HG02623 (cell line): ENCODE measurements around the gene ZNF610.
A peak's percentile ranks its signal among the peaks of the same experiment; 100 is the strongest.
"Not testable (repeated sequence)": the region's sequence is repeated elsewhere in the genome, so short reads cannot be mapped to it uniquely, and the experiment has no call there.

ENCODE experiments used
- ATAC-seq: cut with Tn5 transposase; IDR thresholded peaks from one replicate; pipeline ENCODE4 v1.9.1; 2021; ENCODE audit warnings: moderate library complexity; ENCODE audit not compliant: unreplicated experiment

ZNF610 gene

DNA sequence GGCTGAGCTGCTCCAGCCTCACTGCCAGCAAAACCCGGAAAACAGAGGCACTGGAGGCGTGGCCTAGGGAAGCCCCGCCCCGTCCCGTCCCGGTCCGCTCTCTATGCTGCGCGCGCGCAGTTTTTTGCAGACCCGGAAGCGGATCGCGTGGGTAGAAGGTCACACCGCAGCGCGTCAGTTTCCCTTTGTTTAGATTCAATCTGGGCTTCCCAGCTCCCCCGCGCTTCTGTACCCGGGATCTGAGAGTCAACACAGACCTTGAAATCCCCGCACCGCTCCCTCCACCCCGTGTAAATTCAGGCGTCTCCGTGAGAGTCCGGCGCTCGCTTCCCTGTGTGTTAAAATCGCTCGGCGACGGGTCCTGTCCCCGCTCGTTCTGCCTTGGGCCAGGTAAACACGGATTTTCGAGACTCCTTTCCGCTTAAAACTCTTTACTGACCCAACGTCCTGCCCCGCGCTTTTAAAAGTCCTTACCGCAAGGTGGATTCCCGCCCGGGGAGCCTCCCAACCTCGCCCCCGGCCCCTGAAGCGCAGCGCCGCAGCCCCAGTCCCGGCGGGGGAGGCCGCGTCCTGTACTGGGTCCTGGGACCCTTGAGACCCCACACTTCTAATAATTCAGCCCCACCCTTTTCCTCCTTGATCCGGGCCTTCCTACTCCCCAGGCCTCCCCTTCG is at the start of gene ZNF610:
Gene ZNF610, plus strand, starts transcription at position 127 of the 674 bp plus-strand sequence. CDS start 12,930 bp downstream, outside the sequence.
- ATAC-seq, result peak; percentile 48

GRCh38 chr19:52286256-52286655 is 49.8 kb upstream of the ZNF610 start:
- no peak for ATAC-seq

DNA sequence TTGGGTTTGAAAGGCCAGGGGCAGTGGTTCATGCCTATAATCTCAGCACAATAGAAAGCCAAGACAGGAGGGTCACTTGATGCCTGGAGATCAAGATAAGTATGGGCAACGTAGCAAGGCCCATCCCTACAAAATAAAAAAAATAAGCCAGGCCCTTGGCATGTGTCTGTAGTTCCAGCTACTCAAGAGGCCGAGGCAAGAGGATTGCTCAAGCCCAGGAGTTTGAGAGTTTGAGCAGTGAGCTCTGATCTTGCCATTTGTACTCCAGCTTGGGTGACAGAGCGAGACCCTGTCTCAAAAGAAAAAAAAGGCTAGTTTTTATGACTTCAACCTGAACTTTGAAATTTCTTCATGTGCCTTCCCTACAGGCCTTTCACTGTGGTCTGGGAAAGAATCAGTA is 44.3 kb upstream of the ZNF610 start:
- ATAC-seq, result no peak

DNA sequence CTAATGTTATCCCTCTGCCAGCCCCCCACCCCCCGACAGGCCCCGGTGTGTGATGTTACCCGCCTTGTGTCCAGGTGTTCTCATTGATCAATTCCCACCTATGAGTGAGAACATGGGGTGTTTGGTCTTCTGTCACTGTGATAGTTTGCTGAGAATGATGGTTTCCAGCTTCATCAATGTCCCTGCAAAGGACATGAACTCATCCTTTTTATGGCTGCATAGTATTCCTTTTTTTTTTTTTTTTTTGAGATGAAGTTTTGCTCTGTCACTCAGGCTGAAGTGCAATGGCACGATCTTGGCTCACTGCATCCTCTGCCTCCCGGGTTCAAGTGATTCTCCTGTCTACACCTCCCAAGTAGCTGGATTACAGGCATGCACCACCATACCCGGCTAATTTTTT is 43.1 kb upstream of the ZNF610 start:
- ATAC-seq, result not testable (repeated sequence)

DNA sequence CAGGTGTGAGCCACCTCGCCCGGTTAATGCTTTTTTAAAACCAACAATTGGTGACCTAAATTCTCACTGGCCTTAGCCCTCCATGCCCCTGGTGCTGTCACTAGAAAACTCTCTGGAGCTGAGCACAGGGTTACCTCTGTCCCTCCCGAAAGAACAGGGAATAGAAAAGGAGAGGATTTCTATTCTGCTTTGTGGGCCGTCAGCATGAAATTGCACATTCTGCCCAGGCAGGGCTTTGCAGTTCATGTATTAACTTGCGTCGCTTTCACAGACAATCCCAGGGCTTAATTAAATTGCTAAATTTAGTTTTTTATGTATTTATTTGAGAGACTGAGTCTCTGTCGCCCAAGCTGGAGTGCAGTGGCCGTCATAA is 39.7 kb upstream of the ZNF610 start:
- ATAC-seq, result no peak

DNA sequence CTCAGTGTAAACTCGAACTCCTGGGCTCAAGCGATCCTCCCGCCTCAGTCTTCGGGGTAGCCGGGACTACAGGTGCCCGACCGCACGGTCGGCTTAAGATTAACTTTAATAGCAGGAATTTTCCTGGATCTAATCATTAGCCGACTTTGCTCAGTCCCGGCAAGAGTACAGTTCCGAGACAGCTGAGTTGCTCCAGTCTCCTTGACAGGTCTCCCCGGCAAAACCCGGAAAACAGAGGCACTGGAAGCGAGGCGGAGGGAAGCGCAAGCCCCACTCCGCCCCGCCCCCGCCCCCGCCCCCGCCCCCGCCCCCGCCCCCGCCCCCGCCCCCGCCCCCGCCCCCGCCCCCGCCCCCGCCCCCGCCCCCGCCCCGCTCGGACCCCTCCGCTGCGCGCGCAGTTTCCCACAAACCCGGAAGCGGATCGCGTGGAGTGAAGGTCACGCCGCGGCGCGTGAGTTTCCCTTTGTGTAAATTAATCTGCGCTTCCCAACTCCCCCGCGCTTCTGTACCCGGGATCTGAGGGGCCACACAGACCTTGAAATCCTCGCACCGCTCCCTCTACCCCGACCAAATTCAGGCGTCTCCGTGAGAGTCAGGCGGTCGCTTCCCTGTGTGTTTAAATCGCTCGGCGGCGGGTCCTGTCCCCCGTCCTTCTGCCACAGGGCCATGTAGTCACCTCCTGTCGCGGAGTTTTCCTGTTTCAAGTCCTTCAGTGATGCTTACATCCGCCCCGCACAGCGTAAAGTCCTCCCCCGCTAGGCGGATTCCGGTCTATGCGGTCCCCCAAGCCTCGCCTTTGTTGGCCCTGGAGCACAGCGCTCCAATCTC is 39.1 kb upstream of the ZNF610 start, which contains the start of gene ZNF480:
Gene ZNF480, plus strand, starts transcription at position 397 of the 828 bp plus-strand sequence. CDS start 3,244 bp downstream, outside the sequence.
- ATAC-seq, result peak; percentile 44

DNA sequence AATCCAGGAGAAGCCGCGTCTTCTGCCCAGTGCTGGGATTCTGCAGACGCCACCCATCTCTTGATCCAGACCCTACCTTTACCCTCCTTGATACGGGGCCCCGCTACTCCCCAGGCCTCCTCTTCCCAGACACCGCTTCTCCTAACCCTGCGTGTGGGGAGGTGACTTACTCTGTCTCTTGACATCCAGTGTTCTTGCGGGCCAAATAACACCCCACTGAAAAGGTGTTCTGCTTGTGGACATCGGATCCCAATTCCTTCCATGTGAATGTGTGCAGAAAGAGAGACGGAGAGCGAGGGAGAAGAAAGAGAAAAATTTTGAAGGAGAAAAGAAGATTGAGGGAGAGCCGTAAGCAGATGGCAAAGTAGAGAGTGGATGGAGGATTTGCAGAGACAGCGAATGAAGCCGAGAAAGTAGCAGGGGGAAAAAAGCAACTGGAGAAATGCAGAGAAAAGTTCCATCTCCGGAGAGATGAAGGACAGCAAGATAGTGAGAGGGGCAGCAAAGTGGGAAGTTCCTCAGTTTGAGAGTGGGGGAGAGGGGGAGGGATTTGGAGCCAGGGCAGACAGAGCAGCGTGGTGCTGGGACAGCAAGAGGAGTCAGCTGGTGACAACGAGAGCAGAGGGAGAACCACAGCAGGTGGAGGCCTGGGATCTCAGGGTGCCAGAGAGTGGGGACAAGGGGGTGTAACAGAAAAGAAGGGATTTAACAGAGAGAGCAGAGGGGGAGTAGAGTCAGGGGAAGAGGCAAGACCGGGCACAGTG is 38.3 kb upstream of the ZNF610 start:
- peak; percentile 20 for ATAC-seq

GRCh38 chr19:52307275-52307674 is 28.8 kb upstream of the ZNF610 start:
- no peak for ATAC-seq

- no peak for ATAC-seq
These were observed 13.6 kb upstream of the ZNF610 start for GRCh38 chr19:52322429-52322828.

- no peak for ATAC-seq
These were observed 4.3 kb upstream of the ZNF610 start for GRCh38 chr19:52331757-52332156.

DNA sequence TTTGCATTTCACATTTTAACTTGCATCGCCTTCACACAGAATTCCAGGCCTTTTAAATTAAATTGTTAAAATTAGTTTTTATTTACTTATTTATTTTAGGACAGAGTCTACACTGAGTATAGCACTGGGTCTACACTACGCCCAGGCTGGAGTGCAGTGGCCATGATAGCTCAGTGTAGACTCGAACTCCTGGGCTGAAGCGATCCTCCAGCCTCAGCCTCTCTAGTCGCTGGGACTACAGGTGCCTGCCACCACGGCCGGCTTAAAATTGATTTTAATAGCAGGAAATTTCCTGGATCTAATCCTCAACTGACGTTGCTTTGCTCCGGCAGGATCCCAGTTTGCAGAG is 301 bp upstream of the ZNF610 start:
- ATAC-seq, result no peak

DNA sequence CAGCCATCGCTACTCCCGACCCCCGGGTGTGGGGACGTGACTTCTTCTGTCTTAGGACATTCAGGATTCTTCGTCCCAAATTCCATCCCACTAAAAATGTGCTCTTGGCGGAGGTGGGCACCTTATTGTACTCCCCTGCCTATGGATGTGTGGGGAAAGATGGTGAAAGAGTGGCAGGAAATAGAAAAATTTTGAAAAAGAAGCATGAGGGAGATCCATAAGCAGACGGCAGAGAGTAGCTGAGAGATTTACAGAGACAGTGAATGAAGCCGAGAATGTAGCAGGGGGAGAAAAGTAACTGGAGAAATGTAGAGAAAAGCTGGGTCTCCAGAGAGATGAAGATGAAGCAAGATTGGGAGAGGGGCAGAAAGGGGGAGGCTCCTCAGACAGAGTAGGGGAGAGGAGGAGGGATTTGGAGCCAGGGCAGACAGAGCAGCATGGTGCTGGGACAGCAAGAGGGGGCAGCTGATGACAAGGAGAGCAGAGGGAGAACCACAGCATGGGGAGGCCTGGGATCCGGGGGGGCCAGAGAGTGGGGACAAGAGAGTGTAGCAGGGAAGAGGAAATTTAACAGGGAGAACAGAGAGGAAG is 843 bp downstream of the ZNF610 start:
- ATAC-seq, result no peak

GRCh38 chr19:52339022-52339421 is 3.0 kb downstream of the ZNF610 start:
- not testable (repeated sequence) for ATAC-seq

DNA sequence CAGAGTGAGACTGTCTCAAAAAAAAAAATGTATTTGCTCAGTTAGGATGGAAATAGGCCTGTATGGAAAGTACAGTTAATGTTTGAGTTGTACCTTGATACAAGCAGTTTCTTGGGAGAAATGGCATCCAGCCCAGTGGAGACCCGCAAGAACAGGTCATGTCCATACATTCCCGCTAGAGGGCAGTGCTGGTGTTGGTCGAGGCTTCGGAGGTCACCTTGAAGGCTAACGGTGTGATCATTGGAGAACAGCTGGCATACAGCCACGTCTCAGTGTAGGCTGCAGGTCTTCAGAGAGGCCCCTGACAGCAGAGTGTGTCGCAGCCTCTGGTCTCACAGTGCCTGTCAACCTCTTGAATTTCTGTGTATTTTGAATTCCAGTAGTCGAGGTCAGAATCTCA is 7.5 kb downstream of the ZNF610 start:
- no peak for ATAC-seq

GRCh38 chr19:52345162-52345561 is 9.1 kb downstream of the ZNF610 start:
- ATAC-seq, result no peak

- ATAC-seq, result no peak
These were observed 15.5 kb downstream of the ZNF610 start for GRCh38 chr19:52351512-52351911.

- ATAC-seq, result no peak
These were observed 30.4 kb downstream of the ZNF610 start for GRCh38 chr19:52366414-52366824.

DNA sequence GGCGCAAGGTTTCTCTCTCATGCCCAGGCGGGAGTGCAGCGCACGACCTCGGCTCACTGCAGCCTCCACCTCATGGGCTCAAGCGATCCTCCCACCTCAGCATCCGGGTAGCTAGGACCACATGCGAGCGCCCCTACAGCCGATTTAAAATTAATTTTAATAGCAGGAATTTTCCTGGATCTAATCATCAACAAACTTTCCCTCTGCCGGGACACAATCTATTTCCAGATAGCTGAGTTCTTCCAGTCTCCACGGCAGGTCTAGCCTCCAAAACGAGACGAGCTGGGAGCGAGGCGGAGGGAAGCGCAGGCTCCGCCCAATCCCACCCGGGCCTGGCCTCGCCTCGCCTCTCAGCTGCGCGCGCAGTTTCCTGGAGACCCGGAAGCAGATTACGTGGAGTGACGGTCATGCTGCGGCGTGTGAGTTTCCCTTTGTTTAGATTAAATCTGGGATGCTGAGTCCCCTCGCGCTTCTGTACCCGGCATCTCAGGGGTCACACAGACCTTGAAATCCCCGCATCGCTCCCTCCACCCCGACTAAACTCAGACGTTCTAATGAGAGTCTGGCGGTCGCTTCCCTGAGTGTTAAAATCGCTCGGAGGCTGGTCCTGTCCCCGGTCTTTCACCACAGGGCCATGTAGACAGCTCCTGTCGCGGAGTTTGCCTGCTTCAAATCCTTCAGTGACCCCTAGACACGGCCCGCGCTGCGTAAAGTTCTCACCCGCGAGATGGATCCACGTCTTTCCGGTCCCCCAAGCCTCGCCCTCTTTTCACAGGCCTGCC is 33.7 kb downstream of the ZNF610 start, which contains the start of gene ZNF880:
Gene ZNF880, plus strand, starts transcription at position 365 of the 782 bp plus-strand sequence. Its CDS starts 43 bp downstream, at position 408.
- no peak for ATAC-seq

- ATAC-seq, result no peak
These were observed 34.3 kb downstream of the ZNF610 start for GRCh38 chr19:52370341-52370710.

DNA sequence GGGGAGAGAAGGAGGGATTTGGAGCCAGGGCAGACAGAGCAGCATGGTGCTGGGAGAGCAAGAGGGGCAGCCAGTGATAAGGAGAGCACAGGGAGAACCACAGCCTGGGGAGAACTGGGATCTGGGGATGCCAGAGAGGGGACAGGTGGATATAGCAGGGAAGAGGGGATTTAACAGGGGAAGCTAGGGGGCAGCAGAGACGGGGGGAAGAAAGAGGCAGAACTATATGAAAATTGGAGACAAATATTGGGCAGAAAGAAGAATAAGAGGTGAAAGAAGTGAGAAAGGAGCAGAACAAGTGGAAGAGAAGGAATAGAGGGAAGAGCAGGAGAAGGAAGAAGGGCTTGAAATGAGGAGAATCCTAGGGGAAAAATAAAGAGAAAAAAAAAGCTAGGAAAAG is 55.1 kb downstream of the ZNF610 start:
- no peak for ATAC-seq
